Stimulated activated CD4-positive, alpha-beta T cell treated with anti-CD3 and anti-CD28 coated beads, Interleukin-15, amount 100 ng/mL, for 24 hours (primary cell): ENCODE measurements around the gene THAP2.

ENCODE experiments used
- DNase-seq: peaks from one replicate; pipeline ENCODE4 v3.0.0-alpha.2; 2020

Gene THAP2

DNA sequence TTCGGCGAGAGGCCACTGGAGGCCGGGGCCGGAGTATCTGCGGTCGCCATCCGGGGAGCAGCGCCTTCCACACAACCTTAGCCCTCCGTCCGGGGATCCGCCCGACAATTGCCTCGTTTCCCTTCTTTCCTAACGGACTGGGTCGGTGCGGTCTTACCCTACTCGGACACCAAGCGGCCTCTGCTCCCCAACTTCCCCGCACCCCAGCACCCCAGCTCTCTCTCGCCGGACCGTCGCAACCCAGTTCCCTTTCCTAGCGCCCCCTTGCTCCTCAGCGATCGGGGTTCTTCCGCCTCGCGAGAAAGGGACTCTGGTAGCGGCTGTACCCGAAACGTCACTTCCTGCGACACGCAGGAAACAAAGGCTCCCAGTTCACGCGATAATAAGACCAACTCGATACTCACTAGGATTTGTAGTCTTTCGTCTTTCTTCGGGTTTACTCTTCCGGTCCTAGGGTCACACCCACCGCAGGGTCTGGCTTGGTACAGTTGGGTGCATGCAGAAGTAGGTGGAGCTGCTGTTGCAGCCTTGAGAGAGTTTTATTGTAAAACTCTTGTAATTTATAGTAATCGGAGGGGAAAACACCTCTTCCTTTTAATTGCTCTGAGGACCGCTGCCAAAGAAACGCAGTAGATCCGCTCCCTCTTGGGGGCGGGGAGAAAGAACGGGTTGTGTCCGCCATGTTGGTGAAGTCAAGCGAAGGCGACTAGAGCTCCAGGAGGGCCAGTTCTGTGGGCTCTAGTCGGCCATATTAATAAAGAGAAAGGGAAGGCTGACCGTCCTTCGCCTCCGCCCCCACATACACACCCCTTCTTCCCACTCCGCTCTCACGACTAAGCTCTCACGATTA lies at the start of gene THAP2, which contains the start of gene ZFC3H1:
TSS of gene THAP2 (plus strand) at position 741 of the 850 bp plus-strand sequence. CDS start 209 bp downstream, outside the sequence.
TSS of gene ZFC3H1 (minus strand) at position 288 of the 850 bp plus-strand sequence. CDS start at position 50, 238 bp downstream.
- peak; percentile 90 for DNase-seq

- no peak for DNase-seq
Observed at GRCh38 chr12:71621938-71622337, 42.2 kb upstream of the THAP2 start.

DNA sequence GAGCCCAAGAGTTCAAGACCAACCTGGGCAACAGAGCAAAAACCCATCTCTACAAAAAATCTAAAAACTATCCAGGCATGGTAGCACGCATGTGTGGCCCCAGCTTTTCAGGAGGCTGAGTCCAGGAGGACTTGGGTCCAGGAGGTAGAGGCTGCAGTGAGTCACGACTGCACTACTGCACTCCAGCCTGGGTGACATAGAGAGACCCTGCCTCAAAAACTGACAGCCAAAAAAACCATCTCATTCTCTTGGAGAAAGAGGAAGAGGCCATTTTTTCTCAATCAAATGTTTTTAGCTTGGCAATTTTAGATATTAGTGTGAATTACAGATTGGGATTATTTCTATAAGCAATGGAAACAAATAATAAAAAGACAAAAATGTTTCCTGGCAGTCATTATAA lies 38.6 kb upstream of the THAP2 start:
- DNase-seq = no peak

DNA sequence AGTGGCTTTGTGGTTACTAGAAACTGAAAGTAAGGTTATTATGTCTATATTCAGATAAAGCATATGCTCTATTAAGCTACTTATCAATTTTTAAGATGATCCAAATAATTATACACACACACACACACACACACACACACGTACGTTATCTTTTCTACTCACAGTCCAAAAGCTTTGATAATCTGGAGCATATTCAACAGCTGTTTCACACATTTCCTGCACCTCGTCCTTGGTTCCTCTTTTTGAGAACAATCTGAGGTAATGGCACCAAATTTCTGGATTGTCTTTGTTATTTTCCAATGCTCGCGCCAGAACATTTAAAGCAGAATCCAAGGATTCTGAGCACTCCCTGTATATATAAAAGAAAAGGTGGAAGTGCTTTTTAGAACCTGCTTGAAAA lies 38.0 kb upstream of the THAP2 start:
- DNase-seq = no peak

GRCh38 chr12:71626768-71627167 lies 37.3 kb upstream of the THAP2 start:
- DNase-seq = no peak

- no peak for DNase-seq
Observed at GRCh38 chr12:71627438-71628002, 36.6 kb upstream of the THAP2 start.

DNA sequence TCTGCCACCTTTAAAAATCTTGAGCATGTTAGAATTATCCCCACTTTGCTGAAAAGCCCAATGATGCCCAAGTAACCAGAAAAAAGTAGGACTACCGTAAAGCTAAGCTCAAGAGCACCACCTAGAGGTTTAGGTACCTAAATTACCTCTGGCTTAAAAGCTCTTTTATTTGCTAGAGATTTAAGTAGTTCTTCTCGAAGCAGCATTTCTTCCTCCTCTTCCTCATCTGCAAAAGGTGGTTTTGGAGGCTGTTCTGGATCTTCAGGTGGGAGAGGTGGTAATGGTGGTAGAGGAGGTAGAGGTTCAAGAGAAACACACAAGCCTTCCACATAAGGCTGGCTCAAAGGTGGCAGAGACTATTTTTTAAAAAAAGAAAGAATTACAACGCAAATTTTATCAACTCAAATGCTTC lies 27.4 kb upstream of the THAP2 start:
- no peak for DNase-seq

DNA sequence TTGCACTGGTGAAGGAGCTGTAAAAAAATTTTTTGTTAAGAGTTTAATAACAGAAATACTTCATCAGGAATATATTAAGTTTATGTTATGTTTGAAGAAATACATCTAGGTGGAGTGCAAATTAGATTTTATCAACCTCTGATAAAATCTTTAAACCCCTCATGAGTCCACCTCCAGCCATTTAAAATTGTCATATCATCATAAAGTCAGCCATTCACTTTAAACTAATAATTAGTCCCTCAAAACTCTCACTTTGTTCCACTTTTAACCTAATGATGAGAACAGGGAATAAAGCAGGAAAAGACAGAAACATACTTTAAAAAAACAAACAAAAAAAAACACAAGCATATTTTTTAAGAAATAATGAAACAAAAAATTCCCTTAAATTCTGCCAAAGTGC lies 25.6 kb upstream of the THAP2 start:
- no peak for DNase-seq

GRCh38 chr12:71639341-71639760 lies 24.8 kb upstream of the THAP2 start:
- no peak for DNase-seq

GRCh38 chr12:71640316-71640715 lies 23.8 kb upstream of the THAP2 start:
- no peak for DNase-seq

GRCh38 chr12:71641390-71641789 lies 22.7 kb upstream of the THAP2 start:
- no peak for DNase-seq

DNA sequence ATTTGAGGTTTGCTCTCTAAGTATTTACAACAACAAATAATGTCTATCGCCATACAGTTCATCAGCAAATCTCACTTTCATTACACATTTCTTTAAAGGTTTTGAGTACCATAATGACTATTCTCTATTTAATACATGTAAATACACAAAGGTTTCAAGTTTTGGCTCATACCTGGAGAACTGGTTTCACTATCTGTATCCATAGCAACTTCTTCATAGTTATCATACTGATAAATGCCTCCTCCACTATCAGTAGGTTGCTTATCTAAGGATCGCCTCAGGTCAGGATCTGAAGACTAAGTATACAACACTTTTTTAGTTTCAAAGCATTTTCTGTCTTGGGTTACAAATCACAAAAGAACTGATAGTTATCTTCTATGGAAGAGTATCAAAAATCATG lies 21.8 kb upstream of the THAP2 start:
- no peak for DNase-seq

GRCh38 chr12:71645268-71645667 lies 18.8 kb upstream of the THAP2 start:
- no peak for DNase-seq

DNA sequence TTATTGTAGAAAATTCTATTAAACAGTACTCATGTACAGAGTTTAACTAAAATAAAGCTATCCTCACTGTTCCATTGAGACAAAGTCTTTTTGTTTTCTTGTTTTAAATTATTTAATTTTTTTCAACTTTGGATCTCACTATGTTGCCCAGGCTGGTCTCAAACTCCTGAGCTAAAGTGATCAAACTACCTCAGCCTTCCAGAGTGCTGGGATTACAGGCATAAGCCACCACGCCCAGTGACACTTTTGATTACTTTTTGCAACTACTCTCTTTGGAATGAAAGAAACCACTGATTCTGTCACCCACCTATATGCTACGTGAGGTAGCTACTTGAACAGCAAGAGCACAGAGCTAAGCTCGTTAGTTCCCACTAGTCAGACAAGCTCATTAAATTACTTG lies 17.6 kb upstream of the THAP2 start:
- DNase-seq = no peak

- no peak for DNase-seq
Observed at GRCh38 chr12:71648537-71648936, 15.6 kb upstream of the THAP2 start.

DNA sequence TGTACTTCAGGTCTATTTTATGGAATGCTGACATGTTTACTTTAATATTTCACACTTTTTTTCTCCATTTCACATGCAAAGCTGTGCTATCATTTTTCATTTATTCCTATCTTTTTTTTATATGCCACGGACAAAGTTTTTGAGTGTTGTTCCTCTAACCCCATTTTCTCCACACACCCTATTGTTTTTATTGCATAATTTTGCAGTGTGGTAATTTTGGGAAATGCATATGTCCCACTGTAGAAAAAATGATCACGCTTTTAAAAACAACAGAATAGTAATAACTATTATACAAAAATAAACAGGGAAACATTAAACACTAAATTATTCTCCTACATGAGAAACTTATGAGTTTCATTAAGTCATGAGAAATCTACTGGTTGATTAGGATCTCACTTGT lies 14.7 kb upstream of the THAP2 start:
- no peak for DNase-seq

DNA sequence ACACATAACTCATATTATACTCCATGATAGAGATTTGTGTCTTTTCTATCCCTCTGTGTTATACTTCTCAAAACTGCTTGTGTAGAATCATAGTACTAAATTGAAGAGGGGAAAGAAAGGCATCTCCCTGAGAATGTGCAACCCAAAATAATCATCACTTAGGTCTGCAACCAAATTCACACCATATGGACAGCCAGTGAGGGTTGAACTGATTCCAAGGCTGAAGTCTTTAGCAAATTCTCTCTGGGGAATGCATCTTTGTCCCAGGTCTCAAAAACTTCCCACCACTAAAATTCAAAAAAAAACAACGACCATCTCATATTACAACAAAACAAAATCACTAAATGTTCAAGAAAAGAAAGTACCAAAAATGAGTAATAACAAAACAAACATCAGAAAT lies 11.4 kb upstream of the THAP2 start:
- no peak for DNase-seq

DNA sequence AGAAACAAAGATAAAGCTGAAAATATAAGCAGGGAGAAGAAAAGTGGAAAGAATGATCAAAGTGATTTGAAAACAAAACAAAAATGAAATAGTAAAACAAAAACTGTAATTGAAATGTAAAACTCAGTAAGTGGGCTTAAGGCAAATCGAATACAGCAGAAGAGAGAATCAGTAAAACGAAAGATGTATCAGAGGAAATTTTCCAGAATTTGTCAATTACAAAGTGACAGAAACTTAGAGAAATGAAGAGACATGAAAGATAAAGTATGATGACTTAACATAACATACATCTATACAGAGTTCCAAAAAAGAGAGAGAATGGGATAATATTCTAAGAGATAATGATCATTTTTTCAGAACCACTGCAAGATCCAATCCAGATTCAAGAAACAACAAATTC lies 11.0 kb upstream of the THAP2 start:
- DNase-seq = no peak

DNA sequence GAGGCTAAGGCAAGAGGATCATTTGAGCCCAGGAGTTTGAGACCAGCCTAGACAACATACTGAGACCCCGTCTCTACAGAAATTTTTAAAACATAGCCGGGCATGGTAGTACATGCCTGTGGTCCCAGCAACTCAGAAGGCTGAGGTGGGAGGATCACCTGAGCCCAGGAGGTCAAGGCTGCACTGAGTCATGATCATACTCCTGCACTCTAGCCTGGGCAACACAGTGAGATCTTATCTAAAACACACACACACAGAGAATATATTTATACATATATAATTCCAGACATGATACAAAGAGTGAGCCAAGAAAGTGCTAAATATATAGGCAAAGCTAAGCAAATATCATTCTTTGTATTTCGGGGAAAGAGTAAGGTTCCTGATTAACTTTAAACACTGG lies 9.9 kb upstream of the THAP2 start:
- no peak for DNase-seq

- DNase-seq = no peak
Observed at GRCh38 chr12:71655495-71655894, 8.6 kb upstream of the THAP2 start.

DNA sequence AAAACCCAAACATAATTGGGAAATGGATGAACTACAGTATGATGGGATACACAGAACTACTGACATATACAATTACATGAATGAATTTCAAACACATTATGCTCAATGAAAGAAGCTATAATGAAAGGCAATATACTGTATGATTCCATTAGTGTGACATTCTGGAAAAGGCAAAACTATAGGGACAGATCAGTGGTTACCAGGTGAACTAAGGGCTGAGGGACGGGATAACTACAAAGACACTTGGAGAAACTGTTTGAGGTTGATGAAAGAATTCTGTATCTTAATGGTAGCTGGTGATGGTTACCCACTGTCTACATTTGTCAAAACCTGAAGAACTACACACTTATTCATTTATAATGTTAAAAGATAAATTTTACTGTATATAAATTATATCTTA lies 8.2 kb upstream of the THAP2 start:
- no peak for DNase-seq

DNA sequence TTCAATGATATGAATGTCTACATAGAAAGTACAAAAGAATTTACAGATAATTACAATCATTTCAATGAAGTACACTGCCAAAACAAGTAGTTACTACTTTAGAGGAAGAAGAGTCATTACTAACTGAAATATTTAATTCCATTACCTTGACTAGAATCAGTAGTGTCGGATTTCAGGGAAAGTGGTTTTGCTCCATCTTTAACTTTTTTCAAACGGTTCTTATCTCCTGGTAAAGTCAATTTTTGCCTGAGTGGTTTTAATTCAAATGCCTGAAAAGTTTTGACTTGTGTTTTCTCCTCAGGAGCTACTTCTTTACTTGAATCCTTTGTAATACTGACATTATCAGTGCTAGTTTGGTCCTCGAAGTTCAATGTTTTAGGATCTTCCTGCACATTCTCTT lies 7.4 kb upstream of the THAP2 start:
- DNase-seq = no peak

DNA sequence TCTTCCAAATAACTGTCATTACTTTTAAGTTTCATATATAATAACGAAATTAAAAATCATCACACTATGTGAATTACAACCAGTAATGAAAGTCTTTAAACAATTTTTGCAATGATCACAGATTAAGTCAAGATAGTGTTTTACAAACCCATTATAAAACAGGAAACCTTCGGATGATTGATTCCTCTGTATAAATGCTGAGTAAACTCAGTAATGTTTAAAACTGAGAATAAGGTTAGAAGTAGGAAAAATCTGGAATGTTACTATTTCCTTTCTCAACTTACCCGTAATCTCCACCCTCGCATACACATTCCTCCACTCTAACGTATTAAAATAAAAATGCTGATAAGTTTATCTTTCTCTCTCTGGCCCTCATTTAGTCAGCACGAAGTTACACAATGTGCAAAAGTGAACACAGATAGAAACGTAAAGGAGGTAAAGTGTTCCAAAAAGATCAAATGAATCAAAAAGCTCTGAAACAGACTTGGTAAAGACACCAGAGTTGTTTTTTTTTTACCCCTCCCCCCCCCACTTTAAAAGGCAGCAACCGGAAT lies 2.0 kb upstream of the THAP2 start:
- no peak for DNase-seq

GRCh38 chr12:71662849-71663560 lies 1.1 kb upstream of the THAP2 start:
- DNase-seq = peak; percentile 81
